Epithelial cell of proximal tubule (primary cell): ENCODE data around the gene PLAC8. TPM values are rescaled to one million over a fixed set of nuclear protein-coding genes. Genes with fewer than 3 reads are reported as not detected.

Experiments used
- DNase-seq: peaks from one replicate; pipeline ENCODE4 v3.0.0-alpha.2; 2011; ENCODE audit warnings: low read depth
- H3K4me3 ChIP-seq: 2 replicates; pipeline ENCODE4 v1.5.1; 2011; ENCODE audit warnings: low read depth, mild to moderate bottlenecking, low read length
- CTCF ChIP-seq: conservative IDR thresholded peaks from 2 replicates; pipeline ENCODE4 v1.5.1; 2012; ENCODE audit warnings: low read depth, mild to moderate bottlenecking, low read length
- total RNA-seq: library from RNA; depleted of rRNA; stranded (reverse); fragments of >200 nt; gene quantifications from 2 replicates; pipeline ENCODE4 v1.2.3, GENCODE V29; 2015

Gene PLAC8
- total RNA-seq, 1 donor from 2014 or later, result 1.7 TPM

DNA sequence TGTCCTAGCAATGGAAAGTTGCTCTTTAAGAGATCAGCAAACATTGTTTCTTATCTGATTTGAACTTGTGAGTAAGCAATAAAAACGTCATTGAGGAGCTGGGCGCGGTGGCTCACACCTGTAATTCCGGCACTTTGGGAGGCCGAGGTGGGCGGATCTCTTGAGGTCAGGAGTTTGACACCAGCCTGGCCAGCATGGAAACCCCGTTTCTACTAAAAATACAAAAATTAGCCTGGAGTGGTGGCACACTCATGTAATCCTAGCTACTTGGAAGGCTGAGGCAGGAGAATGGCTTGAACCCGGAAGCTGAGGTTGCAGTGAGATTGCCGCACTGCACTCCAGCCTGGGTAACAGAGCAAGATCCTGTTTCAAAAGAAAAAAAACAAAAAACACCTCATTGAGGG lies 11.2 kb upstream of the PLAC8 start:
- no peak for TF ChIP-seq CTCF
- no peak for DNase-seq
- no peak overlapping the region for H3K4me3 ChIP-seq

DNA sequence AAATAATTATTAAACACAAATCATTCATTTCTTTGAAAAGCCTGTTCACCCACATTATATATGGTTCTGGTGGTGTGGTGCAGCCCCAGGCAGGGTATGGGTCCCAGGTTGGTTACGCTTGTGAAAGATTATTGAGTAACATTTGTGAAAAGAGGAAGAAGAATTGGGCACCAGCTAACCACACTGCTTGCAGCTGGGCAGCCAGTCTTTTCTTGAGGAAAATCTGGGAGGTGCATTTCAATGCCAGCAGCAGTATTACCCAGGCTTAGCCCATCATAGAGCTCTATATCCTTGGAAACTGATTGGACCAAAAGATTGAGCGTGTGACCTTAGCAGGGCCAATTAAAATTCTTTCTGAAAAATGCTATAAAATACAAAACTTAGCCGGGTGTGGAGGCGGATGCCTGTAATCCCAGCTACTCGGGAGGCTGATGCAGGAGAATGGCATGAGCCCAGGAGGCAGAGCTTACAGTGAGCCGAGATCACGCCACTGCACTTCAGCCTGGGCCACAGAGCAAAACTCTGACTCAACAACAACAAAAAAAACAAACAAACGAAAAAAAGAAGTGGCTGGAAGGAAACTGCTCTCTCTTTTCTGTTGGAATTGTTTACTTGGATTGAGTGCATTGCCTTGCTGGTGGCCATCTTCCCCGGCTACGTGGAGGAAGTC lies 9.7 kb upstream of the PLAC8 start:
- no peak for TF ChIP-seq CTCF
- H3K4me3 ChIP-seq, result no peak overlapping the region
- DNase-seq, result no peak

GRCh38 chr4:83121246-83121645 lies 6.7 kb upstream of the PLAC8 start:
- DNase-seq, result no peak
- TF ChIP-seq CTCF, result no peak
- no peak overlapping the region for H3K4me3 ChIP-seq

GRCh38 chr4:83118869-83119268 lies 4.3 kb upstream of the PLAC8 start:
- no peak overlapping the region for H3K4me3 ChIP-seq
- TF ChIP-seq CTCF, result no peak
- DNase-seq, result no peak

- DNase-seq, result no peak
- no peak for TF ChIP-seq CTCF
Observed at GRCh38 chr4:83115656-83116285, 1.2 kb upstream of the PLAC8 start.

DNA sequence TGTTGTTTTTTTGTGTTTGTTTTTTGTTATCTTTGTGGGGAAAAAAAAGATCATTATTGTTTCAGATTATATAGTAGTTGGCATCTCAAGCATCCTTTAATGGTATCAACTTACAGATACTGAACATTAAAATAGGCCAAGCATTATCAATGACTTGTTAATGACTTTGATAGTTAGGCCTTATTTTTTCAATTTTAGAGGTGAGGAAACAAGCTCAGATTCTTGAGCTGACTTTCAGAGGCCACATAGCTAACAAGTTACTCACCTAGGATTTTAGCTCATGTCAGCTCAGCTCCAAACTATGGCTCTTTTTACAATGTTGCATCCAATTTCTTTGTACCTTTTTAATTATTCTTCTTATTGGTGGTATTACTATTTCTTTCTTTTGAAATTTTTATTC lies 471 bp upstream of the PLAC8 start:
- no peak for TF ChIP-seq CTCF
- DNase-seq, result no peak
- no peak overlapping the region for H3K4me3 ChIP-seq

More at GRCh38 chr4:83115656-83116285, 1.2 kb upstream of the PLAC8 start:
- H3K4me3 ChIP-seq, result no peak overlapping the region

GRCh38 chr4:83113429-83113786 lies 1.1 kb downstream of the PLAC8 start:
- no peak for DNase-seq
- no peak for TF ChIP-seq CTCF
- H3K4me3 ChIP-seq, result no peak overlapping the region
